K562 (cell line): ENCODE data around the gene NUP210. TPM values are rescaled to one million over a fixed set of nuclear protein-coding genes. Genes with fewer than 3 reads are reported as not detected.

ENCODE experiments used
- ATAC-seq: fragments of 200-7000 bp; cut with Tn5 transposase; 3 replicates; pipeline ENCODE4 v1.9.1; 2020; ENCODE audit warnings: moderate library complexity
- BruUV-seq: library from RNA; stranded (reverse); fragments of 400-500 nt; replicated peaks from 2 replicates; lab custom pipeline; 2021; lab: Mats Ljungman, UMichigan
- CTCF ChIA-PET: fragments of 300-600 bp; formaldehyde crosslinking; extraction: SDS; loops from one replicate; lab custom pipeline; 2021; ENCODE audit warnings: low intra/inter-chr PET ratio; lab: Yijun Ruan, JAX
- POLR2A ChIA-PET: fragments of 300-600, 350-650 bp; sonication (Branson Sonifier 250); formaldehyde crosslinking; extraction: SDS; loops from one replicate; lab custom pipeline; 2021; ENCODE audit warnings: antibody characterized with exemption, inconsistent platforms; lab: Yijun Ruan, JAX
- DNase-seq, 4 experiments: peaks; one replicate each; pipeline versions ENCODE4 v3.0.0 to v3.0.0-alpha.2; 2011 to 2018; ENCODE audit warnings: low spot score in 3 of 4, mixed read lengths in 3 of 4; ENCODE audit errors: extremely low read depth in 1 of 4
- FAIRE-seq: peaks from 2 replicates; lab custom pipeline; 2011; peaks lifted over from hg19 to GRCh38; lab: Jason Lieb, UNC
- H2AFZ ChIP-seq: 2 replicates; pipeline ENCODE4 v1.6.0; 2011; ENCODE audit warnings: low read depth, low read length, control low read depth, inconsistent platforms
- H3K27ac ChIP-seq: fragments of 200-600 bp; 3 replicates; pipeline ENCODE4 v1.8.0; 2011; ENCODE audit warnings: low read depth, mild to moderate bottlenecking, control low read depth, inconsistent platforms, low read length, moderate library complexity, mixed read lengths; ENCODE audit errors: extremely low read depth
- H3K27me3 ChIP-seq, 2 experiments: fragments of 300-600 bp in 1 of 2; 2 replicates in 1 of 2; 3 replicates in 1 of 2; pipeline versions ENCODE4 v1.6.0 to v1.8.0; 2011; ENCODE audit warnings: inconsistent platforms in 2 of 2, low read length in 2 of 2, mild to moderate bottlenecking in 1 of 2, mixed read lengths in 1 of 2, moderate library complexity in 1 of 2; ENCODE audit not compliant: control insufficient read depth in 2 of 2, insufficient read depth in 2 of 2
- H3K36me3 ChIP-seq: fragments of 300-600 bp; 3 replicates; pipeline ENCODE4 v1.8.0; 2011; ENCODE audit warnings: mild to moderate bottlenecking, low read length, inconsistent platforms; ENCODE audit not compliant: control insufficient read depth, insufficient read depth
- H3K4me1 ChIP-seq, 2 experiments: fragments of 200-600 bp in 1 of 2; replicated peaks in 1 of 2; 2 replicates in 1 of 2; 3 replicates in 1 of 2; pipeline versions ENCODE4 v1.5.1 to v1.8.0; 2011; ENCODE audit warnings: inconsistent platforms in 2 of 2, low read length in 2 of 2, mild to moderate bottlenecking in 1 of 2, mixed read lengths in 1 of 2, moderate library complexity in 1 of 2; ENCODE audit not compliant: control insufficient read depth in 2 of 2, insufficient read depth in 2 of 2
- H3K4me2 ChIP-seq: 2 replicates; pipeline ENCODE4 v1.6.1; 2011; ENCODE audit warnings: low read length, control low read depth, inconsistent platforms, mixed read lengths; ENCODE audit not compliant: insufficient read depth
- H3K4me3 ChIP-seq: fragments of 200-600 bp; sonication (generic), shearing (Covaris generic); 2 replicates; pipeline ENCODE4 v1.5.1; 2016; ENCODE audit warnings: control low read depth, inconsistent platforms
- H3K79me2 ChIP-seq: fragments of 200-600 bp; 3 replicates; pipeline ENCODE4 v1.8.0; 2011; ENCODE audit warnings: low read length, inconsistent platforms; ENCODE audit not compliant: control insufficient read depth, insufficient read depth
- H3K9ac ChIP-seq, 2 experiments: 2 replicates each; pipeline versions ENCODE4 v1.6.0 to v1.6.1; 2011; ENCODE audit warnings: low read depth in 2 of 2, low read length in 2 of 2, control low read depth in 1 of 2, inconsistent platforms in 1 of 2, mild to moderate bottlenecking in 1 of 2, mixed read lengths in 1 of 2; ENCODE audit not compliant: insufficient read depth in 1 of 2
- H3K9me1 ChIP-seq: one replicate; pipeline ENCODE4 v1.6.0; 2011; ENCODE audit warnings: inconsistent platforms, mild to moderate bottlenecking, low read length, moderate library complexity; ENCODE audit not compliant: control insufficient read depth, insufficient read depth
- H3K9me3 ChIP-seq: replicated peaks from 2 replicates; pipeline ENCODE4 v1.5.1; 2011; ENCODE audit warnings: low read depth, low read length, inconsistent platforms; ENCODE audit not compliant: control insufficient read depth, insufficient read depth
- H4K20me1 ChIP-seq: replicated peaks from 2 replicates; pipeline ENCODE4 v1.6.1; 2011; ENCODE audit warnings: low read length, inconsistent platforms, mixed read lengths; ENCODE audit not compliant: control insufficient read depth, insufficient read depth
- CTCFL ChIP-seq: IDR thresholded peaks from 2 replicates; pipeline ENCODE4 v1.6.1; 2011; ENCODE audit warnings: borderline replicate concordance, low read depth, mild to moderate bottlenecking, moderate library complexity, low read length; ENCODE audit not compliant: insufficient read depth, poor library complexity, severe bottlenecking
- HNRNPH1 ChIP-seq: fragments of 200-400 bp; formaldehyde crosslinking; optimal IDR thresholded peaks from 2 replicates; pipeline ENCODE3; 2017; ENCODE audit warnings: low read depth, mild to moderate bottlenecking, low read length, moderate library complexity
- MIER1 ChIP-seq: fragments of 450-650 bp; IDR thresholded peaks from 2 replicates; pipeline ENCODE4 v1.6.1; 2016; ENCODE audit warnings: antibody characterized with exemption, mild to moderate bottlenecking, low read depth
- MYNN ChIP-seq, 2 experiments: sonication (generic); formaldehyde crosslinking in 1 of 2; IDR thresholded peaks; 2 replicates each; pipeline versions ENCODE4 v1.5.0 to v1.6.1; 2016 to 2020; ENCODE audit warnings: antibody characterized with exemption in 1 of 2, missing genetic modification reagents in 1 of 2
- TAL1 ChIP-seq: fragments of 450-650 bp; IDR thresholded peaks from 2 replicates; pipeline ENCODE4 v1.6.1; 2016; ENCODE audit warnings: mild to moderate bottlenecking
- in situ Hi-C: fragments of 300-500 bp; cut with MboI; formaldehyde crosslinking; loops from 4 replicates; pipeline ENCODE4 v1.15.0; 2018; ENCODE audit warnings: inconsistent platforms, mixed read lengths
- intact Hi-C: fragments of 100-400 bp; cut with micrococcal nuclease; formaldehyde crosslinking; loops from 2 replicates; pipeline ENCODE4 v1.14.2; 2022
- polyA plus RNA-seq, 8 experiments: library from polyadenylated mRNA; depleted of rRNA in 4 of 8; stranded (reverse) in 5 of 8; unstranded in 3 of 8; fragments of >200 nt; fragmentation: Nextera tagmentation in 2 of 8; fragmentation: Illumina TruSeq in 1 of 8; extraction: Ambion mirVana in 2 of 8; extraction: Trizol in 1 of 8; gene quantifications; 2 replicates each; pipeline versions ENCODE4 v1.2.1 to v1.2.3, GENCODE V29; 2011 to 2014; ENCODE audit warnings: inconsistent platforms in 1 of 8, missing spikeins in 1 of 8
- total RNA-seq, 7 experiments: library from RNA; depleted of rRNA in 6 of 7; stranded (reverse); fragments of >200 nt in 6 of 7; fragmentation: Illumina TruSeq in 2 of 7; extraction: Trizol in 2 of 7; gene quantifications; 2 replicates each; pipeline versions ENCODE4 v1.2.1 to v1.2.3, GENCODE V29; 2011 to 2021; ENCODE audit warnings: low replicate concordance in 1 of 7

NUP210 gene
- total and polyA plus RNA-seq, 9 of the 15 experiments (the other 6 are each of a cell fraction or from before 2014, with no cell fraction given) = 1.2 to 138 (median 44.0) TPM

DNA sequence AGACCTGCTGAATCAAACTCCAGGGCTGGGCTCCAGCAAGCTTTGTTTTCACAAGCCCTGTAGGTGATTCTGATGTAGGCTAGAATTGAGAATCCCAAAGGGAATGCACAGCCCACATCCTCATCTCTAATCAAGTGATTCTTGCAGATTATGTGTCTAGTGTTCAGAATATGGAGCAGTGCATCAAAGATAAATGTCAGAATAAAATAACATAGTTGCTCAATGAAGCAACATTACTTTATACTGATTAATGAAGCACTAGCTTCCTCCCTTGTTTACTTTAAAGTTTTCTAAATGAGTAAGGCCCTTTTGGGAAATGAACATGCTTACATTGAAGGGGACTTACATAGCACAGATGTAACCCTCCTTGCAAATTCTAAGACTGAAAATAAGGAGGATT is 39.2 kb downstream of the NUP210 start:
- FAIRE-seq (no peak), ATAC-seq (no peak), DNase-seq (no peak)
- POLR2A ChIA-PET = interaction anchor here (2.9 kb wide), 1 partner anchor 10 kb away, joined by 13 read pairs; no protein-coding TSS in a partner anchor
- Histone ChIP-seq H3K4me3 (no peak overlapping the region), H3K4me2 (no peak overlapping the region), H3K9me1 (no peaks in the 10 kb centered on the region), H3K27ac (no peak overlapping the region), H3K9me3 (no peaks in the 10 kb centered on the region), H4K20me1 (no peaks in the 10 kb centered on the region), H3K36me3 (peaks cover 93% of the 10 kb centered on the region), H3K79me2 (no peaks in the 10 kb centered on the region), H2AFZ (no peak overlapping the region), H3K9ac (no peak overlapping the region), H3K4me1 (no peaks in the 10 kb centered on the region), H3K27me3 (no peaks in the 10 kb centered on the region)
- in situ Hi-C loops = no loop called here
- no peak for TF ChIP-seq TAL1
- no peak for TF ChIP-seq HNRNPH1
- no peak for TF ChIP-seq MYNN (IDR thresholded peaks at IDR 0.05)
- TF ChIP-seq MYNN (CRISPR knock-in tag; IDR thresholded peaks at IDR 0.05) = no peak
- no peak for TF ChIP-seq MIER1
- no peak for TF ChIP-seq CTCFL
- CTCF ChIA-PET = no interaction called here
- no TSS peak for BruUV-seq
- intact Hi-C loops = no loop called here
